CD4-positive, alpha-beta memory T cell (primary cell): Measurements from ENCODE around the gene EPB41. TPM values are rescaled to one million over a fixed set of nuclear protein-coding genes. Genes with fewer than 3 reads are reported as not detected.
"Not testable (repeated sequence)": the region's sequence is repeated elsewhere in the genome, so short reads cannot be mapped to it uniquely, and the experiment has no call there.

Experiments
- CTCF ChIA-PET: fragments of 350-600 bp; sonication (Branson Sonifier 250); formaldehyde crosslinking; loops from one replicate; lab custom pipeline; 2021; ENCODE audit warnings: inconsistent platforms; ENCODE audit not compliant: partially characterized antibody; lab: Charles Lee
- POLR2A ChIA-PET: fragments of 350-600 bp; sonication (Branson Sonifier 250); formaldehyde crosslinking; loops from one replicate; lab custom pipeline; 2021; ENCODE audit not compliant: partially characterized antibody; lab: Charles Lee
- DNase-seq, 5 donors: peaks; one replicate each; pipeline versions ENCODE4 v3.0.0 to v3.0.0-alpha.2; 2020 to 2022; ENCODE audit warnings: mixed read lengths in 1 of 5
- H3K27ac ChIP-seq: one replicate; pipeline ENCODE4 v1.7.0; 2013; ENCODE audit warnings: low read depth, low read length
- H3K27me3 ChIP-seq: 2 replicates; pipeline ENCODE4 v1.7.0; 2013; ENCODE audit warnings: mild to moderate bottlenecking, low read length, moderate library complexity; ENCODE audit not compliant: insufficient read depth
- H3K36me3 ChIP-seq: 2 replicates; pipeline ENCODE4 v1.7.0; 2013; ENCODE audit warnings: mild to moderate bottlenecking, low read length, moderate library complexity; ENCODE audit not compliant: insufficient read depth
- H3K4me1 ChIP-seq: 2 replicates; pipeline ENCODE4 v1.7.0; 2013; ENCODE audit warnings: mild to moderate bottlenecking, low read length, moderate library complexity; ENCODE audit not compliant: insufficient read depth
- H3K4me3 ChIP-seq, 2 donors: one replicate each; pipeline ENCODE4 v1.7.0; 2013; ENCODE audit warnings: low read length in 2 of 2, mild to moderate bottlenecking in 1 of 2
- H3K9me3 ChIP-seq, 2 donors: one replicate each; pipeline ENCODE4 v1.7.0; 2013; ENCODE audit warnings: low read length in 2 of 2, control low read depth in 1 of 2; ENCODE audit not compliant: control insufficient read depth in 1 of 2
- H3K27ac Mint-ChIP-seq, 7 donors: one replicate each; pipeline ENCODE4 v1.8.0; 2020 to 2021; ENCODE audit warnings: mixed read lengths in 7 of 7, mild to moderate bottlenecking in 6 of 7, inconsistent platforms in 3 of 7, moderate library complexity in 3 of 7
- H3K27me3 Mint-ChIP-seq, 2 donors: one replicate each; pipeline ENCODE4 v1.8.0; 2020 to 2021; ENCODE audit warnings: mixed read lengths in 2 of 2
- H3K36me3 Mint-ChIP-seq, 2 donors: one replicate each; pipeline ENCODE4 v1.8.0; 2020 to 2021; ENCODE audit warnings: mixed read lengths in 2 of 2, inconsistent platforms in 1 of 2, mild to moderate bottlenecking in 1 of 2
- H3K4me1 Mint-ChIP-seq, 4 donors: one replicate each; pipeline ENCODE4 v1.8.0; 2020 to 2021; ENCODE audit warnings: mixed read lengths in 4 of 4, mild to moderate bottlenecking in 1 of 4
- H3K4me3 Mint-ChIP-seq, 8 donors: one replicate each; pipeline ENCODE4 v1.8.0; 2020 to 2021; ENCODE audit warnings: mixed read lengths in 8 of 8, mild to moderate bottlenecking in 7 of 8, moderate library complexity in 6 of 8, inconsistent platforms in 3 of 8
- H3K9me3 Mint-ChIP-seq, 8 donors: one replicate each; pipeline ENCODE4 v1.8.0; 2020 to 2021; ENCODE audit warnings: mixed read lengths in 8 of 8, mild to moderate bottlenecking in 5 of 8, inconsistent platforms in 3 of 8, moderate library complexity in 1 of 8
- intact Hi-C: fragments of 100-400 bp; cut with micrococcal nuclease; formaldehyde crosslinking; loops from one replicate; pipeline ENCODE4 v1.15.1; 2023
- polyA plus RNA-seq, 2 donors: library from polyadenylated mRNA; unstranded; fragments of 300-500 nt; fragmentation: Illumina TruSeq; gene quantifications; one replicate each; pipeline ENCODE4 v1.2.3, GENCODE V29; 2021
- total RNA-seq, 2 experiments: library from RNA; stranded (reverse); gene quantifications; one replicate each; pipeline ENCODE4 v1.2.3, GENCODE V29; 2021

Gene EPB41
- total and polyA plus RNA-seq, 4 experiments from 2014 or later = 56.1 to 321 (median 213) TPM

GRCh38 chr1:29056256-29056655 lies 141.9 kb downstream of the EPB41 start:
- Histone ChIP-seq H3K36me3 (peaks cover 29% of the 10 kb centered on the region), H3K9me3 (no peaks in the 10 kb centered on the region)
- peaks cover 29 to 46% of the 10 kb centered on the region in 2 donors for H3K36me3 Mint-ChIP-seq

GRCh38 chr1:29057700-29058099 lies 143.3 kb downstream of the EPB41 start:
- CTCF ChIA-PET = interaction anchor here (1.3 kb wide), 1 partner anchor 13 kb away, joined by 3 read pairs; no protein-coding TSS in a partner anchor
- no peaks in the 10 kb centered on the region for H3K4me1 ChIP-seq
- H3K36me3 Mint-ChIP-seq = peaks cover 35 to 49% of the 10 kb centered on the region in 2 donors
- no peaks in the 10 kb centered on the region for H3K27me3 ChIP-seq
- POLR2A ChIA-PET = no interaction called here
- no peak for DNase-seq
- H3K27ac Mint-ChIP-seq = peak overlapping the region in 1 of 7 donors; percentile 3
- no peak overlapping the region for H3K27ac ChIP-seq
- H3K9me3 Mint-ChIP-seq = no peaks in the 10 kb centered on the region
- intact Hi-C loops = no loop called here
- peaks cover 0 to 7% (median 6%) of the 10 kb centered on the region in 4 donors for H3K4me1 Mint-ChIP-seq
- no peaks in the 10 kb centered on the region for H3K9me3 ChIP-seq
- peaks cover 21% of the 10 kb centered on the region for H3K36me3 ChIP-seq
- H3K4me3 ChIP-seq = no peak overlapping the region
- H3K4me3 Mint-ChIP-seq = no peak overlapping the region
- no peaks in the 10 kb centered on the region for H3K27me3 Mint-ChIP-seq

More at GRCh38 chr1:29056256-29056655, 141.9 kb downstream of the EPB41 start:
- Mint-ChIP-seq H3K27ac (no peak overlapping the region), H3K9me3 (no peaks in the 10 kb centered on the region), H3K4me1 (peaks cover 0 to 5% (median under 1%) of the 10 kb centered on the region in 4 donors), H3K4me3 (no peak overlapping the region), H3K27me3 (no peaks in the 10 kb centered on the region)
- Histone ChIP-seq H3K27me3 (no peaks in the 10 kb centered on the region), H3K4me3 (no peak overlapping the region), H3K4me1 (no peaks in the 10 kb centered on the region), H3K27ac (no peak overlapping the region)
- no peak for DNase-seq
- POLR2A ChIA-PET = interaction anchor here (0.6 kb wide), 1 partner anchor 227 kb away, joined by 3 read pairs; no protein-coding TSS in a partner anchor
- CTCF ChIA-PET = no interaction called here
- intact Hi-C loops = no loop called here

GRCh38 chr1:29062157-29062942 lies 148.0 kb downstream of the EPB41 start:
- Histone ChIP-seq H3K27me3 (no peaks in the 10 kb centered on the region), H3K4me1 (no peaks in the 10 kb centered on the region), H3K36me3 (peaks cover 17% of the 10 kb centered on the region), H3K9me3 (no peaks in the 10 kb centered on the region), H3K27ac (no peak overlapping the region), H3K4me3 (no peak overlapping the region)
- peaks cover 0 to 7% (median 6%) of the 10 kb centered on the region in 4 donors for H3K4me1 Mint-ChIP-seq
- peaks cover 36 to 56% of the 10 kb centered on the region in 2 donors for H3K36me3 Mint-ChIP-seq
- DNase-seq = no peak
- CTCF ChIA-PET = interaction anchor here (1.0 kb wide), 3 partner anchors 140 to 185 kb away, joined by 3 to 5 read pairs (median 4); no protein-coding TSS in a partner anchor
- H3K9me3 Mint-ChIP-seq = no peaks in the 10 kb centered on the region
- intact Hi-C loops = no loop called here
- H3K27ac Mint-ChIP-seq = peak overlapping the region in 5 of 7 donors; percentile 4 to 77 (median 64)
- POLR2A ChIA-PET = no interaction called here
- no peaks in the 10 kb centered on the region for H3K27me3 Mint-ChIP-seq
- H3K4me3 Mint-ChIP-seq = no peak overlapping the region

- POLR2A ChIA-PET = no interaction called here
- H3K4me3 ChIP-seq = no peak overlapping the region
- no peaks in the 10 kb centered on the region for H3K27me3 ChIP-seq
Observed at GRCh38 chr1:29064064-29064463, 149.7 kb downstream of the EPB41 start.

GRCh38 chr1:29077155-29077554 lies 162.8 kb downstream of the EPB41 start:
- no peaks in the 10 kb centered on the region for H3K27me3 Mint-ChIP-seq
- Histone ChIP-seq H3K4me3 (no peak overlapping the region), H3K27me3 (no peaks in the 10 kb centered on the region), H3K27ac (no peak overlapping the region), H3K9me3 (no peaks in the 10 kb centered on the region), H3K36me3 (peaks cover 12% of the 10 kb centered on the region), H3K4me1 (no peaks in the 10 kb centered on the region)
- no peak overlapping the region for H3K4me3 Mint-ChIP-seq
- ChIA-PET CTCF (interaction anchor here (0.5 to 1.7 kb wide), 2 partner anchors 195 to 788 kb away, joined by 5 read pairs; no protein-coding TSS in a partner anchor), POLR2A (no interaction called here)
- DNase-seq = no peak
- H3K9me3 Mint-ChIP-seq = peaks cover 0 to 3% (median 0%) of the 10 kb centered on the region in 8 donors
- H3K36me3 Mint-ChIP-seq = peaks cover 27 to 55% of the 10 kb centered on the region in 2 donors
- intact Hi-C loops = no loop called here
- H3K4me1 Mint-ChIP-seq = peaks cover 0 to 2% (median under 1%) of the 10 kb centered on the region in 4 donors
- no peak overlapping the region for H3K27ac Mint-ChIP-seq

More at GRCh38 chr1:29064064-29064463, 149.7 kb downstream of the EPB41 start:
- Mint-ChIP-seq H3K4me1 (peaks cover 0 to 5% (median 5%) of the 10 kb centered on the region in 4 donors), H3K9me3 (no peaks in the 10 kb centered on the region), H3K4me3 (no peak overlapping the region), H3K27me3 (no peaks in the 10 kb centered on the region), H3K27ac (peak overlapping the region in 1 of 7 donors; percentile 58), H3K36me3 (peaks cover 44 to 62% of the 10 kb centered on the region in 2 donors)
- Histone ChIP-seq H3K27ac (no peak overlapping the region), H3K4me1 (no peaks in the 10 kb centered on the region), H3K9me3 (no peaks in the 10 kb centered on the region), H3K36me3 (peaks cover 22% of the 10 kb centered on the region)
- DNase-seq = no peak
- intact Hi-C loops = no loop called here
- CTCF ChIA-PET = interaction anchor here (0.8 to 1.7 kb wide), 4 partner anchors 134 to 190 kb away, joined by 3 to 5 read pairs (median 3); no protein-coding TSS in a partner anchor

GRCh38 chr1:29079916-29080629 lies 165.7 kb downstream of the EPB41 start:
- DNase-seq, H3K27ac ChIP-seq, H3K4me1 Mint-ChIP-seq, H3K27me3 Mint-ChIP-seq, POLR2A ChIA-PET, H3K4me1 ChIP-seq, H3K9me3 ChIP-seq, H3K4me3 Mint-ChIP-seq, H3K4me3 ChIP-seq, H3K27me3 ChIP-seq, intact Hi-C loops, H3K9me3 Mint-ChIP-seq: not testable (repeated sequence)
- peak overlapping the region in 1 of 7 donors; percentile 22 for H3K27ac Mint-ChIP-seq
- peaks cover 31 to 59% of the 10 kb centered on the region in 2 donors for H3K36me3 Mint-ChIP-seq
- H3K36me3 ChIP-seq = peaks cover 20% of the 10 kb centered on the region
- CTCF ChIA-PET = interaction anchor here (0.6 kb wide), 1 partner anchor 918 kb away, joined by 3 read pairs; no protein-coding TSS in a partner anchor

GRCh38 chr1:29081201-29081600 lies 166.8 kb downstream of the EPB41 start:
- no peaks in the 10 kb centered on the region for H3K4me1 ChIP-seq
- H3K36me3 ChIP-seq = peaks cover 20% of the 10 kb centered on the region
- H3K27me3 ChIP-seq = no peaks in the 10 kb centered on the region
- POLR2A ChIA-PET = no interaction called here
- CTCF ChIA-PET = no interaction called here
- no peak for DNase-seq
- no peak overlapping the region for H3K27ac ChIP-seq
- intact Hi-C loops = no loop called here
- peaks cover 0 to 3% (median 0%) of the 10 kb centered on the region in 8 donors for H3K9me3 Mint-ChIP-seq
- H3K27ac Mint-ChIP-seq = no peak overlapping the region
- H3K9me3 ChIP-seq = no peaks in the 10 kb centered on the region
- no peaks in the 10 kb centered on the region for H3K27me3 Mint-ChIP-seq
- H3K4me3 Mint-ChIP-seq = no peak overlapping the region
- peaks cover 0 to 2% (median 0%) of the 10 kb centered on the region in 4 donors for H3K4me1 Mint-ChIP-seq
- H3K36me3 Mint-ChIP-seq = peaks cover 26 to 56% of the 10 kb centered on the region in 2 donors
- no peak overlapping the region for H3K4me3 ChIP-seq
